ENCODE measurements around the gene NUTF2. TPM values are rescaled to one million over a fixed set of nuclear protein-coding genes. Genes with fewer than 3 reads are reported as not detected.

NUTF2 gene
- total and polyA plus RNA-seq, 2 of the 8 experiments (the other 6 are each of a cell fraction or from before 2014, with no cell fraction given) = 219 to 377 TPM

GRCh38 chr16:67880584-67880983, 33.9 kb downstream of the NUTF2 start:
- WGBS, 2 experiments (ENCODE audit: extremely low coverage in 1 of 2, insufficient coverage in 1 of 2, insufficient read length in 1 of 2, insufficient replicate concordance in 2 of 2, low coverage in 1 of 2, low lambda C conversion rate in 2 of 2, missing lambda C conversion rate in 1 of 2) = 99% methylated on average over 13 of the region's 13 CpGs; no CpG with 5 or more reads in 1 of the 2 experiments
- H3K23me2 ChIP-seq (ENCODE audit: low read depth, low read length) = 0 out of 2 replicates have a peak, but pooled peaks cover 2% of the 10 kb centered on the region
- DNase-seq (ENCODE audit: low read depth in 1 of 2, low spot score in 2 of 2) = no peak
- TF ChIP-seq CREB1 (IDR thresholded peaks at IDR 0.05) = no peak
- TF ChIP-seq CTCF (IDR thresholded peaks at IDR 0.05; ENCODE audit: control extremely low read depth in 1 of 3, insufficient read depth in 1 of 3, low read depth in 1 of 3, low read length in 3 of 3) = no peak
- TF ChIP-seq POLR2AphosphoS5 (IDR thresholded peaks at IDR 0.05; ENCODE audit: low read depth, low read length) = no peak

More at GRCh38 chr16:67880584-67880983, 33.9 kb downstream of the NUTF2 start:
- no peak overlapping the region for H4K8ac ChIP-seq (ENCODE audit: extremely low read depth, insufficient read depth, low read length)
- no peak overlapping the region for H4K5ac ChIP-seq (ENCODE audit: insufficient read length, low read depth, low read length)
- peaks cover 6% of the 10 kb centered on the region for H3K79me1 ChIP-seq (ENCODE audit: low read depth, low read length)
- H3K79me2 ChIP-seq (ENCODE audit: control insufficient read depth in 1 of 2, insufficient read depth in 2 of 2, low read length in 2 of 2) = peaks cover 0 to 7% of the 10 kb centered on the region in 2 experiments; a peak in 1 of 4 replicates
- H4K91ac ChIP-seq (replicated peaks; ENCODE audit: insufficient read length, low read length) = no peak overlapping the region
- ChIA-PET CTCF (ENCODE audit: partially characterized antibody) (interaction anchor here (0.6 to 21.8 kb wide), 4 partner anchors 26 to 122 kb away, joined by 3 to 623 read pairs (median 26); partner anchors contain the start of genes CTRL, LCAT and PSMB10), POLR2A (ENCODE audit: partially characterized antibody) (interaction anchor here (0.8 kb wide), 1 partner anchor 9 kb away, joined by 4 read pairs; no protein-coding TSS in a partner anchor)
- H3K27me3 ChIP-seq (replicated peaks in 1 of 4; ENCODE audit: control insufficient read depth in 3 of 4, extremely low read depth in 1 of 4, insufficient read depth in 3 of 4, low read length in 3 of 4) = no peaks in the 10 kb centered on the region
- no peak overlapping the region for H2BK5ac ChIP-seq (ENCODE audit: low read depth, low read length)
- no peak for FAIRE-seq
- H3K4me3 ChIP-seq (ENCODE audit: extremely low read depth in 1 of 4, insufficient read depth in 2 of 4, low read depth in 3 of 4, low read length in 4 of 4) = no peak overlapping the region
- no peak overlapping the region for H3K14ac ChIP-seq (ENCODE audit: insufficient read length)
- H2AFZ ChIP-seq (ENCODE audit: low read length) = no peak overlapping the region
- no peak overlapping the region for H3K56ac ChIP-seq (replicated peaks; ENCODE audit: insufficient read length, low read depth, low read length)
- H3K36me3 ChIP-seq (ENCODE audit: control insufficient read depth in 2 of 4, insufficient read depth in 4 of 4, low read length in 3 of 4) = peaks cover 34 to 60% (median 49%) of the 10 kb centered on the region in 4 experiments
- no peak overlapping the region for H3K9ac ChIP-seq (replicated peaks in 1 of 4; ENCODE audit: extremely low read depth in 1 of 4, low read depth in 3 of 4, low read length in 3 of 4)
- no peak overlapping the region for H3K4me2 ChIP-seq (ENCODE audit: insufficient read depth in 1 of 2, low read depth in 2 of 2, low read length in 2 of 2)
- H3K4ac ChIP-seq (replicated peaks; ENCODE audit: insufficient read length, low read depth, low read length) = no peak overlapping the region
- H2AK5ac ChIP-seq (ENCODE audit: low read depth, low read length) = no peak overlapping the region
- no peak overlapping the region for H2BK120ac ChIP-seq (replicated peaks; ENCODE audit: low read depth, low read length)
- H2BK15ac ChIP-seq (ENCODE audit: low read length) = no peak overlapping the region
- no peak overlapping the region for H3K23ac ChIP-seq (ENCODE audit: insufficient read length)
- H3K18ac ChIP-seq (ENCODE audit: extremely low read depth, low read length) = no peak overlapping the region
- peaks cover 17 to 20% of the 10 kb centered on the region in 2 experiments for H4K20me1 ChIP-seq (replicated peaks in 1 of 2; ENCODE audit: control insufficient read depth in 1 of 2, insufficient read depth in 2 of 2, low read length in 2 of 2)
- no peak overlapping the region for H2BK20ac ChIP-seq (ENCODE audit: low read length)
- no peak overlapping the region for H3K27ac ChIP-seq (ENCODE audit: low read depth, low read length)
- H3K9me3 ChIP-seq (ENCODE audit: insufficient read depth in 2 of 2, low read depth in 1 of 2, low read length in 1 of 2) = no peaks in the 10 kb centered on the region
- no peak overlapping the region for H2BK12ac ChIP-seq (ENCODE audit: low read depth, low read length)
- H3K4me1 ChIP-seq (replicated peaks in 1 of 4; ENCODE audit: control insufficient read depth in 3 of 4, insufficient read depth in 4 of 4, low read length in 3 of 4) = peaks cover 5 to 11% (median 7%) of the 10 kb centered on the region in 4 experiments; a peak in 6 of 7 replicates
